ENCODE measurements around the gene CUX1.

- TF ChIP-seq CTCF (IDR thresholded peaks at IDR 0.05; ENCODE audit: low read depth, low read length, poor library complexity, severe bottlenecking) (no peak), EZH2phosphoT487 (IDR thresholded peaks at IDR 0.05; ENCODE audit: borderline replicate concordance, low read length) (no peak)
Observed at GRCh38 chr7:102266541-102266940, 449.1 kb downstream of the CUX1 start.
